OCI-LY7 (cell line): ENCODE results near the gene RC3H1. TPM values are rescaled to one million over a fixed set of nuclear protein-coding genes. Genes with fewer than 3 reads are reported as not detected.

Experiments used
- BruUV-seq: library from RNA; stranded (reverse); fragments of 400-500 nt; replicated peaks from 2 replicates; lab custom pipeline; 2021; lab: Mats Ljungman, UMichigan
- CTCF ChIA-PET: fragments of 300-600 bp; sonication (Branson Sonifier 250); formaldehyde crosslinking; loops from one replicate; lab custom pipeline; 2022; ENCODE audit warnings: antibody characterized with exemption; ENCODE audit not compliant: unreplicated experiment; lab: Charles Lee
- POLR2A ChIA-PET: fragments of 300-600 bp; sonication (Branson Sonifier 250); formaldehyde crosslinking; loops from one replicate; lab custom pipeline; 2022; ENCODE audit warnings: antibody characterized with exemption; lab: Charles Lee
- DNase-seq: peaks from one replicate; pipeline ENCODE4 v3.0.0-alpha.2; 2015; ENCODE audit warnings: low spot score
- H2AFZ ChIP-seq: fragments of 200-600 bp; sonication (generic), shearing (Covaris generic); 2 replicates; pipeline ENCODE4 v1.6.1; 2014; ENCODE audit warnings: mild to moderate bottlenecking, antibody characterized with exemption, low read length, moderate library complexity
- H3K27ac ChIP-seq: fragments of 200-600 bp; sonication (generic); 2 replicates; pipeline ENCODE4 v1.5.1; 2014; ENCODE audit warnings: mixed run types, low read depth, mild to moderate bottlenecking, moderate library complexity, low read length, inconsistent platforms; ENCODE audit not compliant: poor library complexity, severe bottlenecking
- H3K36me3 ChIP-seq: fragments of 200-600 bp; sonication (generic); 2 replicates; pipeline ENCODE4 v1.6.1; 2014; ENCODE audit warnings: mild to moderate bottlenecking, antibody characterized with exemption, low read length, moderate library complexity, mixed read lengths; ENCODE audit not compliant: insufficient read depth
- H3K4me1 ChIP-seq: fragments of 200-600 bp; sonication (generic); 2 replicates; pipeline ENCODE4 v1.5.1; 2014; ENCODE audit warnings: mild to moderate bottlenecking, low read length; ENCODE audit not compliant: insufficient read depth, poor library complexity, severe bottlenecking
- H3K4me2 ChIP-seq: fragments of 200-600 bp; sonication (generic); 2 replicates; pipeline ENCODE4 v1.6.1; 2014; ENCODE audit warnings: mild to moderate bottlenecking, low read length
- H3K4me3 ChIP-seq: fragments of 200-600 bp; sonication (generic); 2 replicates; pipeline ENCODE4 v1.5.1; 2014; ENCODE audit warnings: mild to moderate bottlenecking, low read depth, low read length; ENCODE audit not compliant: poor library complexity, severe bottlenecking
- H3K79me2 ChIP-seq: fragments of 200-600 bp; sonication (generic); 2 replicates; pipeline ENCODE4 v1.6.1; 2016; ENCODE audit warnings: low read depth, mild to moderate bottlenecking, low read length, moderate library complexity, mixed read lengths; ENCODE audit not compliant: insufficient read depth
- H3K9me2 ChIP-seq: fragments of 200-600 bp; sonication (generic); 2 replicates; pipeline ENCODE4 v1.6.1; 2016; ENCODE audit warnings: mild to moderate bottlenecking, low read length, mixed read lengths; ENCODE audit not compliant: insufficient read depth
- H3K9me3 ChIP-seq: fragments of 200-600 bp; sonication (generic); 2 replicates; pipeline ENCODE4 v1.6.1; 2014; ENCODE audit warnings: mild to moderate bottlenecking, mixed run types, low read length, mixed read lengths
- H4K20me1 ChIP-seq: fragments of 200-600 bp; sonication (generic); 2 replicates; pipeline ENCODE4 v1.6.1; 2014; ENCODE audit warnings: mild to moderate bottlenecking, antibody characterized with exemption, low read length, moderate library complexity, mixed read lengths; ENCODE audit not compliant: insufficient read depth
- EZH2phosphoT487 ChIP-seq: fragments of 200-600 bp; sonication (generic); IDR thresholded peaks from 2 replicates; pipeline ENCODE4 v1.6.1; 2018; ENCODE audit warnings: low read depth, borderline replicate concordance, mild to moderate bottlenecking, mixed run types, antibody characterized with exemption, low read length, moderate library complexity, mixed read lengths
- intact Hi-C: fragments of 100-400 bp; cut with micrococcal nuclease; formaldehyde crosslinking; loops from one replicate; pipeline ENCODE4 v1.10.0; 2022; ENCODE audit not compliant: unreplicated experiment
- total RNA-seq, 2 experiments: library from RNA; depleted of rRNA in 1 of 2; stranded (reverse); fragments of >200 nt in 1 of 2; shearing (Covaris generic) in 1 of 2; gene quantifications; 2 replicates each; pipeline ENCODE4 v1.2.3, GENCODE V29; 2014 to 2022
- TF ChIP-seq, protein P1 (sequence below): fragments of 200-600 bp; sonication (generic); conservative IDR thresholded peaks from 2 replicates; pipeline ENCODE4 v1.5.1; 2014; ENCODE audit warnings: mild to moderate bottlenecking, antibody characterized with exemption, low read length, moderate library complexity, mixed read lengths

Gene RC3H1
- total RNA-seq, 2 experiments from 2014 or later, result 21.0 to 34.0 TPM

DNA sequence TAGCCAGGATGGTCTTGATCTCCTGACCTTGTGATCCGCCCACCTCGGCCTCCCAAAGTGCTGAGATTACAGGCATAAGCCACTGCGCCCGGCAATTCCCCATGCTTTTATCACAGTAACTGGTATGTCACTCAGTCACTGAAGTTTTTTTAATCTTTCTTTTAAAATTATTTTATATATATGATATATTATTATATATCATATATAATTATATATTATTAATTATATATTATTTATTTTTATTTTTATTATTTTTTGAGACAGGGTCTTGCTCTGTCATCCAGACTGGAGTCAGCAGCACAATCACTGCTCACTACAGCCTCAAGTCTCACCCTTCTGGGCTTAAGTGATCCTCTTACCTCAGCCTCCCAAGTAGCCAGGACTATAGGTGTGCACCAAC lies 18.3 kb downstream of the RC3H1 start:
- Histone ChIP-seq H3K27ac (no peak overlapping the region), H3K79me2 (peaks cover 84% of the 10 kb centered on the region), H3K4me2 (no peak overlapping the region), H3K9me2 (no peaks in the 10 kb centered on the region), H4K20me1 (no peaks in the 10 kb centered on the region), H2AFZ (no peak overlapping the region), H3K9me3 (no peaks in the 10 kb centered on the region), H3K4me1 (peaks cover 23% of the 10 kb centered on the region), H3K4me3 (no peak overlapping the region), H3K36me3 (peaks cover 26% of the 10 kb centered on the region)
- ChIA-PET CTCF (no interaction called here), POLR2A (no interaction called here)
- no peak for DNase-seq
- no TSS peak for BruUV-seq
- TF ChIP-seq, protein P1, sequence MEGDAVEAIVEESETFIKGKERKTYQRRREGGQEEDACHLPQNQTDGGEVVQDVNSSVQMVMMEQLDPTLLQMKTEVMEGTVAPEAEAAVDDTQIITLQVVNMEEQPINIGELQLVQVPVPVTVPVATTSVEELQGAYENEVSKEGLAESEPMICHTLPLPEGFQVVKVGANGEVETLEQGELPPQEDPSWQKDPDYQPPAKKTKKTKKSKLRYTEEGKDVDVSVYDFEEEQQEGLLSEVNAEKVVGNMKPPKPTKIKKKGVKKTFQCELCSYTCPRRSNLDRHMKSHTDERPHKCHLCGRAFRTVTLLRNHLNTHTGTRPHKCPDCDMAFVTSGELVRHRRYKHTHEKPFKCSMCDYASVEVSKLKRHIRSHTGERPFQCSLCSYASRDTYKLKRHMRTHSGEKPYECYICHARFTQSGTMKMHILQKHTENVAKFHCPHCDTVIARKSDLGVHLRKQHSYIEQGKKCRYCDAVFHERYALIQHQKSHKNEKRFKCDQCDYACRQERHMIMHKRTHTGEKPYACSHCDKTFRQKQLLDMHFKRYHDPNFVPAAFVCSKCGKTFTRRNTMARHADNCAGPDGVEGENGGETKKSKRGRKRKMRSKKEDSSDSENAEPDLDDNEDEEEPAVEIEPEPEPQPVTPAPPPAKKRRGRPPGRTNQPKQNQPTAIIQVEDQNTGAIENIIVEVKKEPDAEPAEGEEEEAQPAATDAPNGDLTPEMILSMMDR, result no peak
- no peak for TF ChIP-seq EZH2phosphoT487
- intact Hi-C loops, result no loop called here

DNA sequence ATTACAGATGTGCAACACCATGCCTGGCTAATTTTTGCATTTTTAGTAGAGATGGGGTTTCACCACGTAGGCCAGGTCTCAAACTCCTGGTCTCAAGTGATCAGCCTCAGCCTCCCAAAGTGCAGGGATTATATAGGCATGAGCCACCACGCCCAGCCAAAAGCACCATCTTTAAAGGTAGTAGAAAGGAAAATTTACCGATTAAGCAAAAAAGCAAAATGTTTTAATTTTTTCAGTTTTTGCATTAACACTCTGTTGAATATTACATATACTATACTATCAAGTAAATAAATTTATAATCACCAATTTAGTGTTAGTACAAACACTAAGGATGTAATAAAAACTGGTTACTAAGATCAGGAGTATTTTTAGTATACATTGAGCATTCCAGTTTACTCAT lies 20.6 kb downstream of the RC3H1 start:
- no peaks in the 10 kb centered on the region for H3K9me3 ChIP-seq

GRCh38 chr1:174000371-174000770 lies 21.8 kb downstream of the RC3H1 start:
- DNase-seq, result no peak
- no TSS peak for BruUV-seq
- peaks cover 31% of the 10 kb centered on the region for H3K36me3 ChIP-seq
- TF ChIP-seq, protein P1, result no peak
- no peak for TF ChIP-seq EZH2phosphoT487
- H3K27ac ChIP-seq, result no peak overlapping the region
- POLR2A ChIA-PET, result interaction anchor here (0.6 to 1.2 kb wide), 2 partner anchors 19 to 146 kb away, joined by 3 to 4 read pairs; no protein-coding TSS in a partner anchor
- no peaks in the 10 kb centered on the region for H4K20me1 ChIP-seq
- no peak overlapping the region for H2AFZ ChIP-seq
- no peaks in the 10 kb centered on the region for H3K9me2 ChIP-seq
- H3K9me3 ChIP-seq, result no peaks in the 10 kb centered on the region
- H3K4me3 ChIP-seq, result no peak overlapping the region
- CTCF ChIA-PET, result no interaction called here
- intact Hi-C loops, result no loop called here
- peaks cover 27% of the 10 kb centered on the region for H3K4me1 ChIP-seq
- H3K4me2 ChIP-seq, result no peak overlapping the region
- H3K79me2 ChIP-seq, result peaks cover 78% of the 10 kb centered on the region

More for the DNA sequence above, 20.6 kb downstream of the RC3H1 start:
- Histone ChIP-seq H3K79me2 (peaks cover 86% of the 10 kb centered on the region), H3K36me3 (peaks cover 24% of the 10 kb centered on the region), H3K27ac (no peak overlapping the region), H2AFZ (no peak overlapping the region), H3K9me2 (no peaks in the 10 kb centered on the region), H3K4me1 (peaks cover 37% of the 10 kb centered on the region), H4K20me1 (no peaks in the 10 kb centered on the region), H3K4me3 (no peak overlapping the region), H3K4me2 (no peak overlapping the region)
- no TSS peak for BruUV-seq
- intact Hi-C loops, result no loop called here
- DNase-seq, result no peak
- CTCF ChIA-PET, result no interaction called here
- POLR2A ChIA-PET, result interaction anchor here (0.6 kb wide), 1 partner anchor 55 kb away, joined by 8 read pairs; no protein-coding TSS in a partner anchor
- TF ChIP-seq, protein P1, result no peak
- TF ChIP-seq EZH2phosphoT487, result no peak
